PC-9 (cell line): ENCODE data around the gene NDST1.

Experiments used
- CTCF ChIP-seq: fragments of 200-600 bp; sonication (generic); conservative IDR thresholded peaks from 2 replicates; pipeline ENCODE4 v1.6.1; 2017; ENCODE audit warnings: mixed run types, antibody characterized with exemption, mild to moderate bottlenecking, moderate library complexity
- EZH2 ChIP-seq: fragments of 200-600 bp; sonication (generic); IDR thresholded peaks from 2 replicates; pipeline ENCODE4 v1.8.0; 2017; ENCODE audit warnings: antibody characterized with exemption, low read depth

- TF ChIP-seq EZH2 (no peak), CTCF (no peak)
Measured at GRCh38 chr5:150525781-150526180, 17.9 kb downstream of the NDST1 start.
